ENCODE results near the gene BANP.
"Not testable (repeated sequence)": the region's sequence is repeated elsewhere in the genome, so short reads cannot be mapped to it uniquely, and the experiment has no call there.

BANP gene

DNA sequence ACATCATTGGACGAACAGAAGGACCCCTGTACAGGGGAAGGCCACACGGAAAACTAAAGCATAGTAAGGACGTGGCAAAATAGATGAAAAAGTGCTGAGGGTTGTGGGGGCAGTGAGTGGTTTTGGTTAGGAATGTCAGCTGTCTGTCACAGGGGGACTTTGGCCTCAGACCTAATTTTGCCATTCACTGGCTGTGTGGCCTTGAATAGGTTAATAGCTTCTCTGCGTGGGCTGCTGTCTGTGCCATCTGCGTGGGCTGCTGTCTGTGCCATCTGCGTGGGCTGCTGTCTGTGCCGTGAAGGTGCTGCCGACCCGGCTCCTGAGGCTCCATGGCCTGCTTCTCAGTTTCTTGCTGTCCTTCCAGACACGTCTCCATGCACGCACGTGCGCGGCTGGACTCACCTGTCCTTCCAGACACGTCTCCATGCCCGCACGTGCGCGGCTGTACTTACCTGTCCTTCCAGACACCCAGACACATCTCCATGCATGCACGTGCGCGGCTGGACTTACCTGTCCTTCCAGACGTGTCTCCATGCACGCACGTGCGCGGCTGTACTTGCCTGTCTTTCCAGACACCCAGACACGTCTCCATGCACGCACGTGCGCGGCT is 47.1 kb downstream of the BANP start:
- DNase-seq, result not testable (repeated sequence)

DNA sequence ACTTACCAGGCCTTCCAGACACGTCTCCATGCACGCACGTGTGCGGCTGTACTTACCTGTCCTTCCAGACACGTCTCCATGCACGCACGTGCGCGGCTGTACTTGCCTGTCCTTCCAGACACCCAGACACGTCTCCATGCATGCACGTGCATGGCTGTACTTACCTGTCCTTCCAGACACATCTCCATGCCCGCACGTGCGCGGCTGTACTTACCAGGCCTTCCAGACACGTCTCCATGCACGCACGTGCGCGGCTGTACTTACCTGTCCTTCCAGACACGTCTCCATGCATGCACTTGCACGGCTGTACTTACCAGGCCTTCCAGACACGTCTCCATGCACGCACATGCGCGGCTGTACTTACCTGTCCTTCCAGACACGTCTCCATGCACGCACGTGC is 47.8 kb downstream of the BANP start:
- DNase-seq, result not testable (repeated sequence)

DNA sequence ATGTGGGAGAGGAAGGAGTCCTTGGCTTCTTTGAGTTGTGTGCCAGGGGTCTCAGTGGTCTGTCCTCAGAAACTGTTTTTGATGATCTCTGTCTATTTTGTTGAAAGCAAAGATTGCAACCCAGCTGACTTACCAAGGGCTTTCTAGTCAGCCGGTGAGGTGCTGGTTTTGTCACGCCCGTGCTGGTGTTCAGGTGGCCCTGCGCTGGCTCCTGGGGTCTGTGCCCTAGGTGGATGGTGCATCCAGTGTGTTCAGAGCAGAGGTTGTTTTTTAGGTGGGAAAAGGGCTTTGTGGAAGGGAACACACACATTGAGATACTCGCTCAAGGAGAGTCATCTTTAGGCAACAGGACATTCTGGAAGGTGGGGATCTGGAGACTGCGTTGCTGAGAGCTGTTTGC is 51.0 kb downstream of the BANP start:
- no peak for DNase-seq

DNA sequence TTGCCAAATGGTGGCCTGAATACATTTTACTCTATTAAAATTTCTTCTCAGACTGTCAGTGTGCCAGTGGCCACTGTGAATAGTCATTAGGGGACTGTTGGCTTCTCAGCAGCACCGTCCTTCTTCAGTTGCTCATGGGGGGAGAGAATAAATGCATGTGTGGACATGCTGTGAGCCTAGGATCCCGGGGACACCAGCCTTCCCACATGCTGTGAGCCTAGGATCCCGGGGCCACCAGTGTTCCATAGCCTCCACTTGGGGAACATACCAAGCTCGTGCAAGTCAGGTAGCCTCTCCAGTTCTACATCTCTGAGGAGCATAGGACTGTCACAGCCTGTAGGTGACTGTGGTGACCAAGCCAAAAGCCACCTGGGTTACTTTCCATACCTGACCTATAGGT is 51.5 kb downstream of the BANP start:
- DNase-seq, result no peak

DNA sequence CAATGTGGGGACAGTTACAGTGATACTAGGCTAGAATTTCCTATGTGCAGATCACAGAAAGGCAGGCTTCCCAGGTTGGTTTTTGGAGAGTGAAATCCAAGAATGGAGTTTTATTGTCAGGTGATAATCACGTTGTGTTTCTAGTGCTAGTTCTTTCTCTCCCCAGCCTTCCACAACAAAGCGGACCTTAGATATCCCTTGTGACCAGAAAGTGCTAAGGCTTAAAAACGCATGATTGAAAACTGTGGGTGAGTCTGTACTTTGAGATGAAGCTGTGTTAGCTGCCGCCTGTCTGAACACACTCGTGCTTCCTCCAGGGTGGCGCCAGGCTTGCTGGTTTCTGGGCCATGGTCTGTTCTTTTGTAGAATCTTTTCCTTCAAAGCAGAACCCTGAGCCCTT is 52.1 kb downstream of the BANP start:
- no peak for DNase-seq

DNA sequence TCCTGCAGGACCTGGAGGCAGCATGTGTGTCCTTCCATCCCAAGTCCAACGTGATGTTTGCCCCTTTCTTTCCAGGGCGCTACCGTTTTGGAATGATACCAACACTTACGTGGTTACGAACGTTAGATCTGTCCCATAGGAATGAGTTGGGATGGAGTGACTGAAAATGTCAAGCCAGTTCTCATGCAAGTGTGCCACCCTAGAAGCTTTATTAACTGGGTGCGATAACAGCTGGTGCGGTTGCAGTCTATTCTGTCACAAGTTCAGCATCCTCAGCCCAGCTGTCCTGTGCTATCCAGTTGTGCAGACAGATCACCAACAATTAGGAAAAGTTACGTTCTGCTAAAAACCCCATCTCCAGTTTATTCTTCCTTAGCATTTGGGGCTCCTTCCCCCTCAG is 52.5 kb downstream of the BANP start:
- DNase-seq, result no peak

DNA sequence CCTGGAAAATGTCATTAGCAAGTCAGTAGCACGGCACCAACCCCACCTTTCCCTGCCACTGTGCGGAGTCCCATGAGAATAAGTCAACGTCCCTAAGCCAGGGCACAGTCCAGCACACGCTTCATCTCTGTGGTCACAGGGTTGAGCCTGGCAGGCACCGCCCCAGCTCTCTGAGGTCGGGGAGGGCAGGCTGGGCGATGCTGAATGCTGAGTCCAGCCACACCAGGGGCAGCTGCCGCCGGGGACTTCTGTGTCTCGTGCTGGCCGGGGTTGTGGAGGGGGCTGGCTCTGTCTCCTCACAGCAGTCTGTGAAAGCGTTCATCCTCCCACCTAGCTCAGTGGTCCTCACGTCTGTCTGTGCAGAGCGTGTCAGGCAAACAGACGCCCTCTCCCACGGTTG is 53.2 kb downstream of the BANP start:
- DNase-seq, result no peak

DNA sequence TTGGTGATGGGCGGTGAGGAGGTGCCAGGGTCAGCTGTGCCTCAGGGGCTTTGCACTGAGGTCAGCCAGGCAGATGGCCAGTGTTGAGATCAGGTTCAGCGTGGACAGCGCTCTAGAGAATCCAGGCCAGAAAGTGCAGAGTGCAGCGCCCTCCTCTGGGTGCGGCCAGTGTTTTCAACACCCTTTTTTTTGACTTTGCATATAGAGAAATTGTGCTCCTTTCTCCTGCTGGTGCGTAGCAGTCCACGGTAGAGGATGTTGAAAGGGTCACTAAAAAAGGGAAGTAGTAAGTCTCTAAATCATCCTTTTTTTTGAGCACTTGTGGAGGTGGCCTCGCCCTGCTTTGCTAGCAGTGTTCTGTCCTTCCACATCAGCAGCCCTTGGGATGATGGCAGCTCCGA is 53.9 kb downstream of the BANP start:
- no peak for DNase-seq

DNA sequence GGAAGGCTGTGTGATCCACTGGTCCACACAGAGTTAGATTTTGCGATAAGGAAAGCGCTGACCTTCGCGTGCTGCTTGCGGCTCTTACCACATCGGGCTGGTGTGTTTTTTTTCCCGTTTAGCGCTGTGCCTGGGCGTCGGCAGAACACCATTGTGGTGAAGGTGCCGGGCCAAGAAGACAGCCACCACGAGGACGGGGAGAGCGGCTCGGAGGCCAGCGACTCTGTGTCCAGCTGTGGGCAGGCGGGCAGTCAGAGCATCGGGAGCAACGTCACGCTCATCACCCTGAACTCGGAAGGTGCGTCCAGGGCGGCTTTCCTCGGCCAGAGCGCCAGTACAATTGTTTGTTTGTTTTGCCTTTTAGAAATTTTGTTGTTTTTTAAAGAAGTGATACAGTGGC is 54.7 kb downstream of the BANP start:
- DNase-seq, result no peak

DNA sequence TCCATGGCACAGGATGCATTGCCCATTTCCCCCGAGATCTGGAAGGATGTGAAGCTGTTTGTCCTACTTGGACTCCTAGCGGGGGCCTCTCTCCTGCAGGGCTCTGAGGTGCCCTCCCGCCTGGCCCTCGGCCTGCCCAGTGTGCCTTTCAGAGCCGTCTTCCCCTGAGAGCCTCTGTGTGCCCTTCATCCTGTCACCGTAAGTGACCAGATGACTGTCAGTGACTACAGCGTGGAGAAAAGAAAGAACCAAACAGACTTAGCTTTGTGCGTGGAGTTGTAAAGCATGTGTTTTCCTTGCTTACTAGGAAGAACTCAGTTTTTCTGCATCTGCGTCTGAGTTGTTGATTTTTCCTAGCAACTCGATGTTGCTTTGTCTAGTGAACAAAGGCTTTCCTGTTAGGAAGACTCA is 56.1 kb downstream of the BANP start:
- DNase-seq, result no peak

DNA sequence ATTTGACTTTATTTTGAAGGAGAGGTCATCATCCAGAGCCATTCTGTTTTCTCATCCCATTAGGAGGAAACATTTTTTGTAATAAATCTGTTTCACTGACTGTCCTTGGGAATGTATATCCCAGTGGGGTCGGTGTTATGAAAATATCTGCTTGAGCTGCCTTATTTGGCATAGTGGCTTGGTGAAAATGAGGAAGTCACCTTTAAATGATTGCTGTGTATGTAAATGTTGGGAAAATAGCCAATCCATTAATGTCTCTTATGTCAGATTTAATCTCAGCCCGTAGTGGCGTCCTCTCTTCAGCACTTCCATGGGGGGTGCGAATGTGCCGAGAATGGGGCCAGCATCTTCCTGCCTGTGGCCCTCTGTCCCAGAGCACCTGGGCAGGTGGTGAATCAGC is 57.6 kb downstream of the BANP start:
- DNase-seq, result no peak

DNA sequence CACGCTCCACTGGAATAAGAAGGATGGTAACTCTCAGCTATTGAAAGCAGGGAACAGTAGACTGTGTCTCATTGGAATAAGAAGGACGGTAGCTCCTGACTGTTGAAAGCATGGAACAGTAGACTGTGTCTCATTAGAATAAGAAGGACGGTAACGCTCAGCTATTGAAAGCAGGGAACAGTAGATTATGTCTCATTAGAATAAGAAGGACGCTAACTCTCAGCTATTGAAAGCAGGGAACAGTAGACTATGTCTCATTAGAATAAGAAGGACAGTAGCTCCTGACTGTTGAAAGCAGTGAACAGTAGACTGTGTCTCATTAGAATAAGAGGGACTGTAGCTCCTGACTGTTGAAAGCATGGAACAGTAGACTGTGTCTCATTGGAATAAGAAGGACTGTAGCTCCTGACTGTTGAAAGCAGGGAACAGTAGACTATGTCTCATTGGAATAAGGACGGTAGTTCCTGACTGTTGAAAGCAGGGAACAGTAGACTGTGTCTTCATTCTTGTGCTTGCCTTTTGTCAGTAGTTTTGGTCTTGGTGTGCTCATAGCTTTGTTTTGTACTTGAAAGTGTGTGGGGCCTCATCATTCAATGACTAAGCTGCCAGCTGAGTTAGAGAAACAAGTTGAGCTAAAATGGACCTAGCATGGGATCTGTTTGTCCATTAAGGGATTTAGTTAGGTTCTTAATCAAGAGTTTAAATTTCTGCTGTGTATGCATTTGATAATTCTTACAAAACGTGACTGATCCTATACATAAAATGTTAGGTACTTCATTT is 58.5 kb downstream of the BANP start:
- DNase-seq, result no peak

DNA sequence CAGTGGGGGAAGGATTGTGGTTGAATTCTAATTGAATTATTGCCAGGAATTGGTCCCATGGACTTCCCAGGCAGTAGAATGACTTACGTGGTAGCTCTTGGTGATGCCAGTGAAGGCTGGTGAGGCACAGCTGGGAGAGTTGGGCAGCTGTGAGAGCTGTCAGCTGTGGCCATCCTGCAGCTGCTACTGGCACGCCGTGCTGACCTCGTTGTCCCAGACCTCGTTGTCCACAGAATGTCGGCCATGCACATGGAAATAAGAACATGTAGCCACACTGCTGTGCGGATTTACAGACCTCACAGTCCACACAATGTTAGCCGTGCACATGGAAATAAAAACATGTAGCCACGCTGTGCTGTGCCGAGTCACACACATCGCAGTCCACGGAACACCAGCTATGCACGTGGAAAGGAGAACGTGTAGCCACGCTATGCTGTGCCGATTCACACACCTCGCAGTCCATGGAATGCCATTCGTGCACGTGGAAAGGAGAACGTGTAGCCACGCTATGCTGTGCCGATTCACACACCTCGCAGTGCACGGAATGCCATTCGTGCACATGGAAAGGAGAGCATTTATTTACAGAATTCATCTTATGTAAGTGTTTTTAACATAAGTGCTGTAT is 59.2 kb downstream of the BANP start:
- DNase-seq, result no peak

DNA sequence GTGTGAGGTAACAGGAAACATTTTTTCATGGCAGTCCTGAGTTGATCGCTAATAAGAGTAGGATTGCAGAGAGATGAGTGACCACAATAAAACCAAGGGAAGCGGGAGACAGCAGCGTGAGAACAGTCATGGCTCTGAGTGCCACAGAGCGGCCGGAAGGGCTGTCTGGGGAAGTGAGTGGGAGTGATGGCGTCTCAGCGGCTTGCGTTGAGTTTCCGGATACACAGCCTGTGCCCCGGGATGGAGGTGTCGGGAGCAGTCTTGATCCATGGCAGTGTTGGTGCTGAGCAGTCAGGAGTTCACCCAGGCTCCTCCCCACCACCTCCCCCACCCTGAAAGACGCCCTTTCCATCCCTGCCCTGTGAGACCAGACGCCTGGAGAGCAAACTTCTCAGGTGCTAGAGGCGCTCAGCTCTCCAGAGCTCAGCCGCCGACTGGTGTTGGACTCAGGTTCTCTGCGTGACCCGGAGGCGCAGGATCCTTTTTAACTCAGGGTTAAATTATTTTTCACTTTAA is 59.8 kb downstream of the BANP start:
- DNase-seq, result no peak

DNA sequence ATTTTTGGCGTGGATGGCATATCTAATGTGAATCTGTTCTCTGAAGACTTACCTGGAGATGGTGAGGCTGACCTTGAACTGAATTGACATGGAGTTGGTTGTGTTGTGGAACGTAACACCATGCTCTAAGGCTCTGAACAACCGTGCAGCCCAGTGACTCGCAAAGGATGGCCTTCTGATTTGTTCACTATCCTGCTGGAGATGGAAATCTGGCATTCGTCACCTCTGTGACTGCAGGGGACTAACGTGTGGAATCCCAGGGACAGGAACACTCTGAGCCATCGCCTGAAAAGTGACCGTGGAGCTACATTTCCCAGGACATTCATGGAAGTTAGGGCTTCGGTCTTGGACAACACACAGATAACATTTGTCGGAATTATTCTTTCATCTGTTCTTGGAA is 61.1 kb downstream of the BANP start:
- DNase-seq, result no peak

DNA sequence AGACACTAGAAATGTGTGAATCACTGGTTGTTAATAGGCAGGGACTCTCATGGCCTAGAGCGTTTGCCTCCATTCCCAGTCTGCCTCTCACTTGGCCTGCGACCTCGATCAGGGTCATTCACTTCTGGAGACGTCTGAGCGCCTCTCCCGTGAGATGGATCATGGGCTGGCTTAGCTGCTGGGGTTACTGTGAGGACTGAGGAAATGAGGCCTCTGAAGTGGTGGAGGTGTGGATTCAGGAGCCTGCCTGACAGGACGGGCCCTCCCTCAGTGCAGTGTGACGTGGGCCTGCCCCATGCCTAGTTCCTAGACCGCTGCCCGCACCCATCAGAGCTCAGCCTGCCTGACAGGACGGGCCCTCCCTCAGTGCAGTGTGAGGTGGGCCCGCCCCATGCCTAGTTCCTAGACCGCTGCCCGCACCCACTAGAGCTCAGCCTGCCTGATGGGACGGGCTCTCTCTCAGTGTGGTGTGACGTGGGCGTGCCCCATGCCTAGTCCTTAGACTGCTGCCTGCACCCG is 61.9 kb downstream of the BANP start:
- DNase-seq, result no peak

DNA sequence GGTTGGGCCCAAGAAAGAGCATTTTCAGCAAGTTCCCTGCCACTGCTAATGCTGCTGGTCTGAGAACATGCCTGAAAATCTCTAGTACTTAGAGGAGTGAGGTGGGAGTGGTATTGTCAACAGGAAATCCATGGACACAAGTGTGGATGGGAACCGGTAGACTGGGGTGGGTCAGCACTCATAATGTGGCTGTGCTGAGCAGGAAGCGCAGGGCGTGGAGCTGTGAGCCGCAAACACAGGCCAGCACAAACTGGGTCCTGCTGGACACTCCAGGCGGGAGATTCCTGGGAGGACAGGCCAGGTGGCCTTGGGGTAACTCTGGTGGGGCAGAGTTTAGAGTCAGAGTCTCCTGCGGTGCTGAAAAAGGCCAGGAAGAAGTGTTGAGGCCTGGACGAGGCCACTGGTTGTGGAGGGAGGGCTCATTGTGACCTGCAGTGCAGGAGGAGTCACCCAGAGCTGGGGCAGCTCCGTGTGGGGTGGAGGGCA is 62.6 kb downstream of the BANP start:
- no peak for DNase-seq

DNA sequence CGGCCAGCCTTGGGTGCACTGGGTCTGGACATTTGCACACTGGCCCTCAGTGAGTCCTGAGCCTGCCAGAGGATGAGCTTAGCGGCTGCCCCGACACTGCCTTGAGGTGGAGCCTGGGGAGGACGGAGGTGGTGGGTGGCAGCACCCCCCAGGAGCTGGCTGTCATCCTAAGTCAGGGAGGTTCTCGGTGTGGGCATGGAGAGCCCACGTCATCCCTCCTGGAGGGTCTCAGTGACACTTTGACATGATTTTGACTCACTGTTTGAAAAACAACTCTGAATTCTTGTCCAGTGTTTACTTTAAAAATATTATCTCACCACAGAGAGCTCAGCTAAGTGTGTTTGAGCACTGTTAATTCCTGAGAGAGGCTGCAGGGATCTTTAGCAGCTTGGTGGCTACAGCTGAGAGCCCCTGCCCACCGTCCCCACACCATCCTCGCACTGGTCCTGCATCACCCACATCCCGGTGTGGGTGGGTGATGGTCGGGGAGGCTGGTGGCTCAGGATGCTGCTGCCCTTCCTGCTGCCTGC is 63.1 kb downstream of the BANP start:
- no peak for DNase-seq

DNA sequence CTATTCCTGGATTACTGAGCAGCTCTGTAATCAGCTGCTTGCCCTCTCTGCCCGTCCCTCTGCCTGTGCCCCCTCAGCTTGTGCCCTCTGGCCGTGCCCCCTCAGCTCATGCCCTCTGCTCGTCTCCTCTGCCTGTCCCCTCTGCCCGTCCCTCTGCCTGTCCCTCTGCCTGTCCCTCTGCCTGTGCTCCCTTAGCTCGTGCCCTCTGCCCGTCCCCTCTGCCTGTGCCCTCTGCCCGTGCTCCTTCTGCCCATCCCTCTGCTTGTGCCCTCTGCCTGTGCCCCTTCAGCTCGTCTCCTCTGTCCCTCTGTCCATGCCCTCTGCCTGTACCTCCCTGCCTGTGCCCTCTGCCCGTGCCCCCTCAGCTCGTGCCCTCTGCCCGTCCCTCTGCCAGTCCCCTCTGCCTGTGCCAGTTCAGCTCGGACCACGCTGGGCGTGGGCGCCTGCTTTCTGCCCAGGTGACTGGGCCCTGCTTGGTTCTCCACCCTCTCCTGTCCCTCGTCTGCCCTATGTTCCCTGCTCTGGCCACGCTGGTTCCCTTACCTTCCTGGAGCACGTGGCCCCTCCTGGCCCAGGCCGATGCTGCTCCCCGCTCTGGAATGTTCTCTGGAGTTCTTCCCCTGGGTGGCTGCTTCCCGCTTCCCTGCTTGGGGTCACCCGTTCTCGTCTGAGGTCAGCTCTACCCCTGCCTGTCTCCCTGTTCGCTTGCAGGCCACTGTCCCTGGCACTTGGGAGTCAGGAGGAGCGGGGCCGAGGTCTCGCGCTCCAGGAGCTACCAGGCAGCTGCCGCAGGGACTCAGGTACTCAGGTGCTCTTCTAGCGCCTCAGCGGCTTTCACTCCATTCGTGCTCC is 63.9 kb downstream of the BANP start:
- no peak for DNase-seq

DNA sequence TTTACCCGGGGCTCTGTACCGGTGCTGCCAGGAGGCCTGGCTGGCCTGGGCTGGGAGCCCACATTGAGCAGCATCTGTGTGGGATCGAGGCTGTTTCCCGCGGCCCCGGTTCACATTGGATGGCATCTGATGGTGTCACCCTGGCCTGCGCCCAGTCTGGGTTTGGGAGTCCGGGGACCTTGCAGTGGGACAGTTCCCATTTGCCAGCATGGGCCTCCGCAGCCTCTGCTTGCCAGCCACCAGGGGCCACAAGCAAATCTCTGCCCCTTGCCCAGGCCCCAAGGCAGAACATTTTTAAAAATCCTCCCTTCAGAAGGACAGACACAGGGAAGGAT is 64.5 kb downstream of the BANP start:
- no peak for DNase-seq

DNA sequence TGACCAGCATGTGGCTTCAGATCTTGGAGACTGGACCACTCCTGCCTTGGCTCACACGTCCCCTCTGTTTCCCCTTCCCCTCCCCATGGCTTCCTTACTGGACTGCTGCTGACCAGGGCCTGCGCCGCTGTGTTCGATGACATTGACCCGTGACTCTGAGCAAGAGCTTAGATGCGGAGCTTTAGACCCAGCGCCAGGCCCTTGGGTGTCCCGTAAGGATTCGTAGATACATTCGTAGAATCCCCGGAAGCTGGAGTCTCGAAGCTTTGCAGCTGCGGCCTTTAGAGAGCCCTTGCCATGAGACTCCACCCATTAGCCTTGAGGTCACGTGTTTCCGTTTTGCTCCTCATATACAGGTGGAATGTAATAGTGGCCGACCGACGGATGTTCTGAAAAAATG is 65.2 kb downstream of the BANP start:
- DNase-seq, result not testable (repeated sequence)

DNA sequence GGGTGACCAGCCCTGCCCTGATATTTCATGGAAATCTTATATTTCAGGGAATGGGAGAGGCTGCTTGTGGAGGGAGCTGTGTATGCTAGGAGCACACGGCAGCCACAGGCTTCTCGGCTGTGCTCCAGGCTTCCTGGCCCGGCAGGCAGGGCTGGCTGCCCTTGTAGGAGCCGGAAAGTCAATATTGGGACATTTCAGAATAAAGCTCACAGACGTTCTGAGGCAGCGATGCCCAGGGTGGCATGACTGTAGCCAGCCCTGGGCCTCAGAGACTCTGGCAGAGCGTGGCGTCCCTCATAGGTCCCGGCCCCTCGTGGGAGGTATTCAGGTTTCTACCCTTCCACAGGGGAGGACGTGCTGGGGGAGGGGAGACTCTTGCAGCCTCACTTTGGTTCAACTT is 65.7 kb downstream of the BANP start:
- DNase-seq, result no peak
